Measurements from ENCODE around the gene SLC35G3. TPM values are rescaled to one million over a fixed set of nuclear protein-coding genes. Genes with fewer than 3 reads are reported as not detected.
"Not testable (repeated sequence)": the region's sequence is repeated elsewhere in the genome, so short reads cannot be mapped to it uniquely, and the experiment has no call there.

Gene SLC35G3
- total and polyA plus RNA-seq, 2 of the 4 experiments (the other 2 are of a cell fraction), result not detected

GRCh38 chr17:35202582-35202981, 8.4 kb upstream of the SLC35G3 start:
- H3K27me3 ChIP-seq (ENCODE audit: control insufficient read depth, insufficient read depth, low read length); H3K14ac ChIP-seq (replicated peaks; ENCODE audit: low read depth, low read length); POLR2A ChIA-PET (ENCODE audit: unreplicated experiment); H4K91ac ChIP-seq (ENCODE audit: insufficient read depth, low read depth, low read length); H3K4ac ChIP-seq (ENCODE audit: low read depth, low read length); dilution Hi-C loops (cut with HindIII; ENCODE audit: low sequenced_read_pairs, unreplicated experiment); H3K27ac ChIP-seq (ENCODE audit: insufficient read depth, low read length); H3K23ac ChIP-seq (ENCODE audit: low read depth, low read length); H3K4me1 ChIP-seq (ENCODE audit: control insufficient read depth, insufficient read depth, low read length); H3K36me3 ChIP-seq (ENCODE audit: control insufficient read depth, insufficient read depth, low read length); H3K4me2 ChIP-seq (ENCODE audit: low read depth, low read length); H2BK120ac ChIP-seq (ENCODE audit: low read depth, low read length); H2BK15ac ChIP-seq (ENCODE audit: low read depth, low read length); H2BK20ac ChIP-seq (ENCODE audit: low read depth, low read length); H2AK9ac ChIP-seq (replicated peaks; ENCODE audit: low read depth, low read length, poor library complexity); H3K9me1 ChIP-seq (ENCODE audit: insufficient read depth, low read length); H3K56ac ChIP-seq (ENCODE audit: extremely low read depth, insufficient read depth, low read length); ATAC-seq (ENCODE audit: low read depth); intact Hi-C loops (cut with micrococcal nuclease); BruUV-seq (replicated peaks); H2AFZ ChIP-seq (replicated peaks; ENCODE audit: low read length, poor library complexity); H4K5ac ChIP-seq (ENCODE audit: low read depth, low read length); H3K9ac ChIP-seq (ENCODE audit: low read depth, low read length); H2AK5ac ChIP-seq (ENCODE audit: low read depth, low read length); H4K20me1 ChIP-seq (ENCODE audit: insufficient read depth, low read length); CTCF ChIA-PET; in situ Hi-C loops (cut with MboI; ENCODE audit: low sequenced_read_pairs); H3K18ac ChIP-seq (ENCODE audit: low read depth, low read length); H3K4me3 ChIP-seq (ENCODE audit: insufficient read depth, low read depth, low read length); H4K8ac ChIP-seq (ENCODE audit: low read depth in 2 of 2, low read length in 2 of 2); H3K79me1 ChIP-seq (ENCODE audit: low read depth in 1 of 2, low read length in 2 of 2); H2BK5ac ChIP-seq (ENCODE audit: low read depth, low read length, poor library complexity, severe bottlenecking); H3K9me3 ChIP-seq (ENCODE audit: control insufficient read depth, insufficient read depth, low read length); DNase-seq: not testable (repeated sequence)
- no CpG with 5 or more reads among the region's 2 CpGs for WGBS, 2 experiments (ENCODE audit: extremely low coverage in 2 of 2, insufficient read length in 1 of 2)

- H2AFZ ChIP-seq (replicated peaks; ENCODE audit: low read length, poor library complexity); H3K36me3 ChIP-seq (ENCODE audit: control insufficient read depth, insufficient read depth, low read length); H2AK5ac ChIP-seq (ENCODE audit: low read depth, low read length); H2BK5ac ChIP-seq (ENCODE audit: low read depth, low read length, poor library complexity, severe bottlenecking); H2AK9ac ChIP-seq (replicated peaks; ENCODE audit: low read depth, low read length, poor library complexity); in situ Hi-C loops (cut with MboI; ENCODE audit: low sequenced_read_pairs); H2BK15ac ChIP-seq (ENCODE audit: low read depth, low read length); H3K27me3 ChIP-seq (ENCODE audit: control insufficient read depth, insufficient read depth, low read length); H3K27ac ChIP-seq (ENCODE audit: insufficient read depth, low read length); H3K4me1 ChIP-seq (ENCODE audit: control insufficient read depth, insufficient read depth, low read length); H3K18ac ChIP-seq (ENCODE audit: low read depth, low read length); H3K56ac ChIP-seq (ENCODE audit: extremely low read depth, insufficient read depth, low read length); H3K79me1 ChIP-seq (ENCODE audit: low read depth in 1 of 2, low read length in 2 of 2); H3K4me2 ChIP-seq (ENCODE audit: low read depth, low read length); CTCF ChIA-PET; H4K91ac ChIP-seq (ENCODE audit: insufficient read depth, low read depth, low read length); H3K9me3 ChIP-seq (ENCODE audit: control insufficient read depth, insufficient read depth, low read length); H3K4me3 ChIP-seq (ENCODE audit: insufficient read depth, low read depth, low read length); H2BK20ac ChIP-seq (ENCODE audit: low read depth, low read length); H4K5ac ChIP-seq (ENCODE audit: low read depth, low read length); H3K9me1 ChIP-seq (ENCODE audit: insufficient read depth, low read length); H3K4ac ChIP-seq (ENCODE audit: low read depth, low read length); H4K20me1 ChIP-seq (ENCODE audit: insufficient read depth, low read length); DNase-seq; H3K23ac ChIP-seq (ENCODE audit: low read depth, low read length); H3K14ac ChIP-seq (replicated peaks; ENCODE audit: low read depth, low read length); ATAC-seq (ENCODE audit: low read depth); H3K9ac ChIP-seq (ENCODE audit: low read depth, low read length); POLR2A ChIA-PET (ENCODE audit: unreplicated experiment); BruUV-seq (replicated peaks); H4K8ac ChIP-seq (ENCODE audit: low read depth in 2 of 2, low read length in 2 of 2); H2BK120ac ChIP-seq (ENCODE audit: low read depth, low read length): not testable (repeated sequence)
- intact Hi-C loops (cut with micrococcal nuclease) (loop anchor here (10.0 kb wide), 1 partner anchor 100 kb away; no protein-coding TSS in a partner anchor), dilution Hi-C loops (cut with HindIII; ENCODE audit: low sequenced_read_pairs, unreplicated experiment) (loop anchor here (25.0 kb wide), 1 partner anchor 342 kb away; the partner anchor contains the start of gene SLFN12L)
- WGBS, 2 experiments (ENCODE audit: extremely low coverage in 2 of 2, insufficient read length in 1 of 2), result 82% methylated on average over 5 of the region's 31 CpGs; no CpG with 5 or more reads in 1 of the 2 experiments
Measured at GRCh38 chr17:35195062-35195461, 869 bp upstream of the SLC35G3 start.
